ENCODE measurements around the gene AKAP13.

Gene AKAP13

DNA sequence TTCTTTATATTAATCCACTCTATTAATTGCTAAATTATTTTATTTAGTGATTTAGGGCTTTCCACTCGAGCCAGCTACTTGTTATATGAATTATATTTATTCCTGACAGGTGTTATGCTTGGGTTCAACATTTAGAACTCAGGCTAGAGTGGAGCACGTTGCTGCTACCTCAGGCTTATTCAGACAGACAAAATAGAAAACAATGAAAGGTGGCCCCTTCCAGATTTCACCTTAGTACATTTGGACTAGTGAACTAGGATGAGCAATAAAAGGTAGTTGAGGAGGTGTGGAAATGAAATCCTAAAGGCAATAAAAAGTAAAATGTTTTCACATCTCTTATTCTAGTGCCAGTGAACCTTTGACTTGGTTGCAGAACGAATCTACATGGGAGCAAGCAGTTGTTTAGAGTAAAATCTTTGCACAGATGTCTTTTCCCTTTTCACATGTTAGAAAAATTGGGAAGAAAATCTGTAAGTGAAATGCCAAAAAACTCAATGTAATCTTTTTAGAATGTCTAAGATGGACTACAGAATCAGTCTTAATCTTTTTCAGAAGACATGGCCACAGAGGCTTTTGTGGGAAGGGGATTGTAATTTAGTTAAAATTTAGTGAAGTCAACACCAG, 63.8 kb downstream of the AKAP13 start:
- DNase-seq (ENCODE audit: low spot score), result no peak

DNA sequence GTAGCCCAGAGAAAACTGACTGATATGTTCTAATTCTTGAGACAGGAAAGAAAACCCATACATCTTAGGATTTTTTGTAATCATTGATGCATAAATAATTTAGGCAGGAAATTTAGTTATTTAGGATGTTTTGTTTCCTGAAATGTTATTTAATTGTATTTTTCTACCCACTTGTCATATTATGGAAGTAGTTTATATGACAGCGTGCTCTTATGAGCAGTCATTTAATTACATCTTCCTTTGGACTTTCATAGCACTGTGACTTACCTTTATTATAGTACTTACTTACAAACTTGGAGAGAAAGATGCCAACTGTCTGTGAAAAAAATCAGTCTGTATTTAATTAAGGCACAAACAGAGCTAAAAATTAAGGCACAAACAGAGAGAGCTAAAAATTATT, 65.0 kb downstream of the AKAP13 start:
- DNase-seq (ENCODE audit: low spot score), result no peak

DNA sequence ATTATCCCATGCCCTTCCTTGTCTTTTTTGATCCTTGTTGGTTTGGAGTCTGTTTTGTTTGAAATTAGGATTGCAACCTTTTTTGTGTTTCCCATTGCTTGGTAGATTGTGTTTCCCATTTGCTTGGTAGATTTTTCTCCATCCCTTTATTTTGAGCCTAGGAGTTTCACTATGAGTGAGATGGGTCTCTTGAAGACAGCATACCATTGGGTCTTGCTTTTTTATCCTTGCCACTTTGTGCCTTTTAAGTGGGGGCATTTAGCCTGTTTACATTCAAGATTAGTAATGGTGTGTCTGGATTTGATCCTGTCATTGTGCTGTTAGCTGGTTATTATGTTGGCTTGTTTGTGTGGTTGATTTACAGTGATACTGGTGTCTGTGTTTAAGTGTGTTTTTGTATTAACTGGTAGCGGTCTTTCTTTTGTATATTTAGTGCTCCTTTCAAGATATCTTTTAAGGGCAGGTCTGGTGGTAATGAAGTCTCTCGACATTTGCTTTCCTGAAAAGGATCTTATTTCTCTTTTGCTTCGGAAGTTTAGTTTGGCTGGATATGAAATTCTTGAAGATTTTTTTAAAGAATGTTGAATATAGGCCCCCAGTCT, 70.8 kb downstream of the AKAP13 start:
- no peak for DNase-seq (ENCODE audit: low spot score)

DNA sequence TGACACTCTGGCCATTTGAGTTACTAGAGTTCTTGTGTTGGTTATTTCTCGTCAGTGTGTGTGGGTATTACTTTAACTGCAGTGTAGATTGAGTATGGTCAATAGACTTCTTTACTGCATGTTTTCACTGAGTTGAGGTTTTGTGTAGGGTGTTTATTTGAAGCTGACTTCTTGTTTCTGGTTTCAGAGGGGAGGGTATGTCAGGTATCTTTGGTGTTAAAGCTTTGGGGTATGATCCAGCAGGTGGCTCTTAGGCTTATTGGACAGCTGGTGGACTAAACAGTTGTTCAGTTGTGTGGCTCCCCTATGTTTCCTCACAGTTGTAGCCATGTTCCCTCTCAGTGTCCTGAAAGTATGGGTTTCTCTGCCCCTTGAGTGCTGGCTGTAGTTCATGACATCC, 72.0 kb downstream of the AKAP13 start:
- DNase-seq (ENCODE audit: low spot score), result no peak

DNA sequence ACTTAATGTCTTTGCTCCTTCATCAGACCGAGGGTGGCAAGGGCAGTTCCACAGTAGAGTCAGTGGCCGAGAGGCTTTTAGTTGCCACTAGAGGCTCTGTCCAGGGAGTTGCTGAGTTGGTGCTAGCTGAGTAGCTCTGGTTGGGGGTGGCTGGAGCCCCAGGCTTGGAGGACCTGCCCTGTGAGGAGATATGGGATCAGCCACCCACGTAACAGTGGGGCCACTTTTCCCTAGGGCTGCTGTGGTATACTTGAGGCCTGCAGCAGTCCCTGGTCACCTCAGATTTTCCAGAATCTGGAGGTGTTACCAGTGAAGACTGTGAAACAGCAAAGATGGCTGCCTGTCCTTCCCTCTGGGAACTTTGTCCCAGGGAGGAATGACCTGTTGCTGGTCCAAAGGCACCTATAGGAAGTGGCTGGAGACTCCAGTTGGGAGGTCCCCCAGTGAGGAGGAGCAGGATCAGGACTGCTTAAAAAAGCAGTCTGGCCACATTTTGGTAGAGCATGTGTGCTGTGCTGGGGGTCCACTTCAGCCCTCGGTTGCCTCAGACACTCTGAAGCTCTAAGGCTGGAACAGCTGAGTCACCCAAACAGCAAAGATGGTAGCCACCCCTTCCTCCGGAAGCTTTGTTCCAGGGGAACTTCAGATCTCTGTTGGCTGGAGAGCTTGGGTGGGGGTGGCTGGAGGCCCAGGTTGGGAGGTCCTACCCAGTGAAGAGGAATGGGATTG, 72.9 kb downstream of the AKAP13 start:
- DNase-seq (ENCODE audit: low spot score), result no peak

DNA sequence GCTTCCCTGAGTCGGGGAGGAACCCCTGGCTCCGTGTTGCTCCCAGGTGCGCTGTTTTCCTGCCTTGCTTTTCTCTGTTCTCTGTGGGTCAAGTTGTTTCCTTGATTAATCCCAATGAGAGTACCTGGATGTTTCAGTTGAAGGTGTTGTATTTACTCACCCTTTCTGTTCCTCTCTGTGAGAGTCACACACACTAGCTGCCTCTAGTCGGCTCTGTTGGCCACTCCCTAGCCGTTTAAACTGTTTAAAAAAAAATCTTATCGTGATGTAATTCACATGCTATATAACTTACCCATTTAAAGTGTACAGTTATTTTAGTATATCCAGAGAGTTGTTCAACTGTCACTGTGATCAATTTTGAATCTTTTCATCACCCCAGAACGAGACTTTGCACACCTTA, 74.0 kb downstream of the AKAP13 start:
- no peak for DNase-seq (ENCODE audit: low spot score)

DNA sequence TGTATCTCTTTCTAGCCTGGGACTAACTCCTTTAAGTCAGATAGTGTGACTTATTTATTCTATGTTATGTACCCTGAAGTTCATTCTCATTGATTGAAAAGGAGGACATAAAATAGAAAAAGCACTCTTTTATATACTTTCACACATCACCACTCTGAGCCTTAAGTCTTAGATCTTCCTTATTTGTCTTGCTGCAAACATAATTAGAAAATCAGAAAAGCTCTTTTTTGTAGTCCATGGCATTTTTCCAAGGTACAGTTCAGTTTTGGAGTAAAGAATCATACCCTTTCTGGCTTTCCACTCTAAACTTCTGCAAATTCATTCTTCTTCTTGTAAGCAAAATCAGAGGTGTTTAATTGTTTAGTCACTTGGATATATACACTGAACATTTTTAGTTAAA, 75.5 kb downstream of the AKAP13 start:
- no peak for DNase-seq (ENCODE audit: low spot score)

- no peak for DNase-seq (ENCODE audit: low spot score)
Observed at GRCh38 chr15:85456798-85457197, 76.4 kb downstream of the AKAP13 start.

DNA sequence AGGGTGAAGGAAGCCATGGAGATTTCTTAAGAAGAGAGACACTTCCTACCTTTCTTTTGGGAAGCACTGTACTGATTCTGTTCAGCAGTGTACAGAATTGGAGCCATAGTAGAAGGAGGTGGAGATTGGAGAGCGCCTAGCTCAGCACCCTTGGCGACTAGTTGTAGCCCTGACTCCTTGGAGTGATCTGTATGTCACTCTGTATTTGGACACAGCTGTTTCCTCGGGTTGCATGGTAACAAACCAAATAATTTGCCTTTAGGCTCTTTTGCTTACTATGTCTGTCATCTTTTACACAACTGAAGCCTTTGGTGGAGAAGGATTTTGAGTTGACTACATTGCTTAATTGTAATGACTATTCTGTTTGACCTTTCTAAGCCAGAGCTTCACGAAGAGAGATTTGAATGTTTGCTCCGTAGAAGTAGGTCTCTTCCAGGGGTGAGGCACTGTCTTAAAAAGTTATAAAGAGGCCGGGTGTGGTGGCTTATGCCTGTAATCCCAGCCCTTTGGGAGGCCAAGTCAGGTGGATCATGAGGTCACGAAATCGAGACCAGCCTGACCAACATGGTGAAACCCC, 77.1 kb downstream of the AKAP13 start:
- no peak for DNase-seq (ENCODE audit: low spot score)

DNA sequence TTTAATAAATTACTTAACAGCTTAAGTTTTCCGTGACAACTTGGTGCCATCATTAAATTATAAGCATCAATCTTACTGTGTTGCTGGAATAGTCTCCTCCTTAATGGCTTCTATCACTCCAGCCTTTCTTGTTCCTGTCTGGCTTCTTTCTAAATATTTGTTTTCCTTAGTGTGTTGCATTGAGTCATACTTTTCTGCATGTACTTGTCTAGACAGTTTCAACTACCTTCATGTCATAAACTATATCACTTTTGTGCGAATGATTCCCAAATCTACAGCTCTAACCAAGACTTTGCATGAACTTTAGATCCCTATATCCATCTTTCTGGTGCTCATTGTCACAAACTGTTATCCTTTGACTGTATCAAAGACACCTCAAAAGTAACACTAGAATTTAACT, 78.4 kb downstream of the AKAP13 start:
- DNase-seq (ENCODE audit: low spot score), result no peak

- DNase-seq (ENCODE audit: low spot score), result no peak
Observed at GRCh38 chr15:85462029-85462428, 81.6 kb downstream of the AKAP13 start.

- DNase-seq (ENCODE audit: low spot score), result no peak
Observed at GRCh38 chr15:85463276-85463892, 83.0 kb downstream of the AKAP13 start.

GRCh38 chr15:85463976-85464375, 83.6 kb downstream of the AKAP13 start:
- DNase-seq (ENCODE audit: low spot score), result no peak

DNA sequence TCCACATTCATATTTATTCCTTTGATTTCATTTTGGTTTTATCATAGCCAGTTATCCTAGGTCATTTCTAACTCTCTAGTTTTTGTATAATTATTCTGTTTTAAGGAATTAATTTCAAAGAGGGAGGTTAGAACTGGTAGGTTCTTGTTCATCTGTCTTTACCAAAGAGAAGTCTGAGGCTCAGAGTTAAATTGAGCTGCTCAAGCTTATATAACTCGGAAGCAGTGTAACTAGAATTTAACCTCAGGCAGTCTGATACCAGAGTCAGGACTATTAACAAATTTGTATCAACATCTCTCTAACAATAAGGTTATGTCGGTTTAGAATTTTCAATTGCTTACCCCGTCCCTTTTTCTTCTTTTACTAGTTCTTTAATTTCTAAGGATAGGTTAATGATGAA, 84.1 kb downstream of the AKAP13 start:
- DNase-seq (ENCODE audit: low spot score), result no peak

DNA sequence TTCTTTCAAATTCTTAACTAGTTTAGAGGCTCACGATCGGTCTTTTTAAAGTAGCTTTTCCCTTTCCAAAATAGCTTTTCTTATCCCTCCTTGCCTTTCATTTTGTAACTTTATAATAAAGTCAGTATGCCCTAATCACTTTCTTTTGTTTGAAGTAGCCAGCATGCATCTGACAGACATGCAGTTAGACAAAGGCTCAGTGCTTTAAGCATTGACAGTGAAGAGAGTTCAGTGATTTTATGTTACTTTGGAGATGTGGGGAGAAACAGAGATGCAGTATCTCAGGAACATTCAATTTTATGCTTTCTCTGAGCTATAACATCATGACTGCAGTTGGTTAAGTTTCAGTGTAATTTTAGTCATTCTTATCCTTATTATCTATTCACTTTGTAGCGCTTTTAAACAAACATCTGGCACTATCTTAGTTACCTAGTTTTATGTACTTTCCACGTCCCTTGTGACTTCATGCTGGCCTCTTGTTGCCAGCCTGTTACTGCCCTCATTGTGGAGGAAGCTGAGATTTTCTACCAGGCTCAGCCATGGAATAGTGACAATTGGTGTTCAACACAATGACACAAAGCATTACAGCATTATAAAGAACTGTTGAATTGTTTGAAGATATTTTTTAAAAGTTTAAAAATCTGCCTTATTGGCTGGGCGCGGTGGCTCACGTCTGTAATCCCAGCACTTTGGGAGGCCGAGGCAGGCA, 90.3 kb downstream of the AKAP13 start:
- no peak for DNase-seq (ENCODE audit: low spot score)

- DNase-seq (ENCODE audit: low spot score), result no peak
Observed at GRCh38 chr15:85472349-85472748, 91.9 kb downstream of the AKAP13 start.

DNA sequence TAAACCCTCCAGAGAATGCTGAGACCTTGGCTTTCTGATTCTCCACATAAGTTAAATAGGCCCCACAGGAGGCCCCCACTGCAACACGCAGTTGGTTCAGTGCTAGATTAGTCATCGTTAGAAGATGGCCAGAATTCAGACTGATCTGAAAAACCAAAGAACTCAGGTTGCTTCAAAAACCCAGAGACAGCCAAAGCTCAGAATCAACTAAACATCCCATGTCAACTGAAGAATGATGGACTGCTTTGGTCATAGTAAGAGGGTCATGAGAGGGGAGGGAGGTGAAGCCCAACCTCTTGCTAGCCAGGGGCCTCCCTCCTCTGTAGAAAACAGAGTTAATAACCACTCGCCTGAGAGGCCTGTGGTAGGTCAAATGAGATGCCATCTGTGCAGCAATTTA, 93.1 kb downstream of the AKAP13 start:
- DNase-seq (ENCODE audit: low spot score), result no peak

GRCh38 chr15:85474700-85475316, 94.4 kb downstream of the AKAP13 start:
- no peak for DNase-seq (ENCODE audit: low spot score)

- DNase-seq (ENCODE audit: low spot score), result no peak
Observed at GRCh38 chr15:85475317-85475701, 94.9 kb downstream of the AKAP13 start.

DNA sequence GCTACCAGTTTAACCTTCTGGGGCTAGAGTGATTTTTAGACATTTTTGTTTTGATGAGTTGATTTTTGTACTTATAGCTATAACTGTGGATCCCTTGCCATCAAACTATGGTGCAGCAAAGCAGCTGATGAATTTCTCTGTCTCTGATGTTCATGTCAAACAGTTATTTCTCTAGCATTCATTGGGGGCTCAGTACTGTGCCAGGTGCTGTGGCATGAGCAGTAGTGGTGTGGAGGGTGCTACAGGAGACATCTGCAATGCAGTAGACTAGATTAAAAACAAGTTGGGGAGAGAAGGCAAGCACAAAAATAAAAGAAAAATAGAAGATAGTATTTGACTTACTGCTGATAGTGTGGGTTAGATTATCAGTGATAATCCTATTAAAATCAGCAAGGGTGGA, 95.3 kb downstream of the AKAP13 start:
- DNase-seq (ENCODE audit: low spot score), result no peak

DNA sequence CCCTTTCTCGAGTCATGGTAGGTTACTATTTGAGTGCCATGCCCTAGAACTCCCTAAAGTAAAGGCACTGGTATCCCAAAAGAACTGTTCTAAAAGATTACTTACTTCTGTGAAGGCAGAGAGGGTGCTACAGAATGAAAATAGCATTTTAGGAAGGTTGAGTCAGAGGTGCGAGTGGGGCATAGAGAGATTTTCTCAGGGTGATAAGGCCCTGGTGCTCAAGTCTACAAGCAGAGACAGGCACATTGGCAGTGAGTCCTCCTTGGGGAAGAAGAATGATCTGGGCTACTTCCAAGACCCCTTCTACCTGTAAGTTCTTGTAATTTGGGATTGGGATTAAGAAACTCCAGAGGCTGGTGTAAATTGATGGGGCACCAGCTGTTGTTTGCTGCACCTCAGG, 96.7 kb downstream of the AKAP13 start:
- no peak for DNase-seq (ENCODE audit: low spot score)

GRCh38 chr15:85477730-85478129, 97.3 kb downstream of the AKAP13 start:
- DNase-seq (ENCODE audit: low spot score), result no peak
